ENCODE results near the gene FBXL16. TPM values are rescaled to one million over a fixed set of nuclear protein-coding genes. Genes with fewer than 3 reads are reported as not detected.

Gene FBXL16
- total RNA-seq, 4 donors from 2014 or later: 0.21 to 0.37 TPM; not detected in 2

DNA sequence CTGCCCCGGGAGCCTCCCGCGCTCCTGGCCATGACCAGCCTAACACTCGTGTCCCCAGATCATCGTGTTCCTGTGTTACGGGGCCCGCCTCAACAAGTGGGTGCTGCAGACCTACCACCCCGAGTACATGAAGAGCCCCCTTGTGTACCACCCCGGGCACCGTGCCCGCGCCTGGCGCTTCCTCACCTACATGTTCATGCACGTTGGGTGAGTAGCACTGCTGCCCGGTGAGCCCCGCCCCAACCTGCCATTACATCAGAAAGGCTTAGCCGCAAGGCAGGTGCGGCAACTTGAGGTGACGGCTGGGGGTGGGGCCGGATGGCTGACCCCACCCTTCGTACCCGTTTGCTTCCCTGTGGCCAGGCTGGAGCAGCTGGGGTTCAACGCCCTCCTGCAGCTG, 28.7 kb downstream of the FBXL16 start:
- H3K4me3 ChIP-seq: no peak overlapping the region
- H3K9me3 ChIP-seq: no peaks in the 10 kb centered on the region
- DNase-seq: no peak
- H3K36me3 ChIP-seq: no peaks in the 10 kb centered on the region
- intact Hi-C loops (cut with DNase I; ENCODE audit: low total_unique reads): no loop called here
- TF ChIP-seq, protein P1, sequence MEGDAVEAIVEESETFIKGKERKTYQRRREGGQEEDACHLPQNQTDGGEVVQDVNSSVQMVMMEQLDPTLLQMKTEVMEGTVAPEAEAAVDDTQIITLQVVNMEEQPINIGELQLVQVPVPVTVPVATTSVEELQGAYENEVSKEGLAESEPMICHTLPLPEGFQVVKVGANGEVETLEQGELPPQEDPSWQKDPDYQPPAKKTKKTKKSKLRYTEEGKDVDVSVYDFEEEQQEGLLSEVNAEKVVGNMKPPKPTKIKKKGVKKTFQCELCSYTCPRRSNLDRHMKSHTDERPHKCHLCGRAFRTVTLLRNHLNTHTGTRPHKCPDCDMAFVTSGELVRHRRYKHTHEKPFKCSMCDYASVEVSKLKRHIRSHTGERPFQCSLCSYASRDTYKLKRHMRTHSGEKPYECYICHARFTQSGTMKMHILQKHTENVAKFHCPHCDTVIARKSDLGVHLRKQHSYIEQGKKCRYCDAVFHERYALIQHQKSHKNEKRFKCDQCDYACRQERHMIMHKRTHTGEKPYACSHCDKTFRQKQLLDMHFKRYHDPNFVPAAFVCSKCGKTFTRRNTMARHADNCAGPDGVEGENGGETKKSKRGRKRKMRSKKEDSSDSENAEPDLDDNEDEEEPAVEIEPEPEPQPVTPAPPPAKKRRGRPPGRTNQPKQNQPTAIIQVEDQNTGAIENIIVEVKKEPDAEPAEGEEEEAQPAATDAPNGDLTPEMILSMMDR (IDR thresholded peaks at IDR 0.05): no peak
- TF ChIP-seq POLR2A (IDR thresholded peaks at IDR 0.05): no peak
- H3K4me1 ChIP-seq: peaks cover 0 to 22% of the 10 kb centered on the region in 2 donors
- no peak overlapping the region for H3K27ac ChIP-seq
- H3K27me3 ChIP-seq: no peaks in the 10 kb centered on the region

DNA sequence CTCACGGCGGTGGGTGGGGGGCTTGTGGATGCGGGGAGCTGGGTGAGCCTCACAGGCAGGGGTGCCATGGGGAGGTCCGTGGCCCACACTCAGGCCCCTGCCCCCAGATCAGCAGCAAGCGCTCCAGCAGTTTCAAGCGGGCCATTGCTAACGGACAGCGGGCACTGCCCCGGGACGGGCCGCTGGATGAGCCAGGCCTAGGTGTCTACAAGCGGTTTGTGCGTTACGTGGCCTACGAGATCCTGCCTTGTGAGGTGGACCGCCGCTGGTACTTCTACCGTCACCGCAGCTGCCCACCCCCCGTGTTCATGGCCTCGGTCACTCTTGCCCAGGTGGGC, 29.1 kb downstream of the FBXL16 start:
- Histone ChIP-seq H3K4me1 (peaks cover 0 to 19% of the 10 kb centered on the region in 2 donors), H3K9me3 (no peaks in the 10 kb centered on the region), H3K27me3 (no peaks in the 10 kb centered on the region), H3K4me3 (no peak overlapping the region), H3K27ac (no peak overlapping the region), H3K36me3 (no peaks in the 10 kb centered on the region)
- TF ChIP-seq, protein P1 (IDR thresholded peaks at IDR 0.05): no peak
- no peak for TF ChIP-seq POLR2A (IDR thresholded peaks at IDR 0.05)
- no peak for DNase-seq
- intact Hi-C loops (cut with DNase I; ENCODE audit: low total_unique reads): no loop called here

- Histone ChIP-seq H3K36me3 (no peaks in the 10 kb centered on the region), H3K4me3 (no peak overlapping the region), H3K9me3 (no peaks in the 10 kb centered on the region), H3K27me3 (no peaks in the 10 kb centered on the region), H3K4me1 (peaks cover 0 to 14% of the 10 kb centered on the region in 2 donors), H3K27ac (no peak overlapping the region)
- intact Hi-C loops (cut with DNase I; ENCODE audit: low total_unique reads): no loop called here
- TF ChIP-seq, protein P1 (IDR thresholded peaks at IDR 0.05): no peak
- no peak for TF ChIP-seq POLR2A (IDR thresholded peaks at IDR 0.05)
- DNase-seq: no peak
These were observed 29.6 kb downstream of the FBXL16 start for GRCh38 chr16:675884-676564.

- H3K36me3 ChIP-seq: no peaks in the 10 kb centered on the region
- no peak for TF ChIP-seq POLR2A (IDR thresholded peaks at IDR 0.05)
- TF ChIP-seq, protein P1 (IDR thresholded peaks at IDR 0.05): no peak
- no peaks in the 10 kb centered on the region for H3K27me3 ChIP-seq
- H3K4me3 ChIP-seq: no peak within 1 kb of the TSS
- peaks cover 0 to 11% of the 10 kb centered on the region in 2 donors for H3K4me1 ChIP-seq
- no peak for DNase-seq
- no peaks in the 10 kb centered on the region for H3K9me3 ChIP-seq
- no peak within 1 kb of the TSS for H3K27ac ChIP-seq
- intact Hi-C loops (cut with DNase I; ENCODE audit: low total_unique reads): no loop called here
These were observed 30.4 kb downstream of the FBXL16 start, which contains the start of gene RHBDL1 for GRCh38 chr16:674968-675883. Gene RHBDL1, plus strand, starts transcription at chr16:675671. Its CDS starts 120 bp downstream, at chr16:675791.
